Measurements from ENCODE around the gene ASIC3.

GRCh38 chr7:151053751-151054150 is 5.4 kb downstream of the ASIC3 start:
- TF ChIP-seq CTCF (optimal IDR thresholded peaks at IDR 0.05 in 1 of 3, IDR thresholded peaks at IDR 0.05 in 1 of 3, conservative IDR thresholded peaks at IDR 0.05 in 1 of 3; ENCODE audit: extremely low read depth in 1 of 3, insufficient read depth in 2 of 3, low read length in 3 of 3), result no peak
- no peak for TF ChIP-seq EZH2 (IDR thresholded peaks at IDR 0.05; ENCODE audit: low read length)
